ENCODE measurements around the gene CSMD2. TPM values are rescaled to one million over a fixed set of nuclear protein-coding genes. Genes with fewer than 3 reads are reported as not detected.
A peak's percentile ranks its signal among the peaks of the same experiment; 100 is the strongest.

Gene CSMD2
- total RNA-seq, 6 donors from 2014 or later: 0.39 to 1.0 (median 0.52) TPM

GRCh38 chr1:33634143-33634542, 530.9 kb downstream of the CSMD2 start:
- peaks cover 0 to 7% (median 1%) of the 10 kb centered on the region in 4 donors for H3K4me1 ChIP-seq
- H3K9me3 ChIP-seq: no peaks in the 10 kb centered on the region
- H3K27me3 ChIP-seq: no peaks in the 10 kb centered on the region
- no peak overlapping the region for H3K4me3 ChIP-seq
- no peak for ATAC-seq (ENCODE audit: low FRiP score in 2 of 2)
- no peaks in the 10 kb centered on the region for H3K36me3 ChIP-seq
- 93% methylated on average over 5 of the region's 5 CpGs for WGBS, 2 donors
- no peak for DNase-seq
- H3K27ac ChIP-seq: no peak overlapping the region
- no peak for TF ChIP-seq POLR2AphosphoS5 (IDR thresholded peaks at IDR 0.05)
- no peak for TF ChIP-seq CTCF (IDR thresholded peaks at IDR 0.05)
- no peak for TF ChIP-seq EP300 (IDR thresholded peaks at IDR 0.05)
- no peak for TF ChIP-seq POLR2A (IDR thresholded peaks at IDR 0.05)

- no peak for TF ChIP-seq EP300 (IDR thresholded peaks at IDR 0.05)
- peak; percentile 43 to 83 (median 80) for TF ChIP-seq CTCF (IDR thresholded peaks at IDR 0.05)
- H3K4me1 ChIP-seq: peaks cover 0 to 7% (median 1%) of the 10 kb centered on the region in 4 donors
- ATAC-seq (ENCODE audit: low FRiP score in 2 of 2) (peak; percentile 92), DNase-seq (peak; percentile 79 to 90)
- H3K4me3 ChIP-seq: no peak overlapping the region
- no peaks in the 10 kb centered on the region for H3K36me3 ChIP-seq
- 28 to 37% methylated on average over 12 to 29 of the region's 29 CpGs for WGBS, 2 donors
- no peak overlapping the region for H3K27ac ChIP-seq
- no peaks in the 10 kb centered on the region for H3K27me3 ChIP-seq
- no peaks in the 10 kb centered on the region for H3K9me3 ChIP-seq
These were observed 531.8 kb downstream of the CSMD2 start for GRCh38 chr1:33633019-33633801.

- Histone ChIP-seq H3K27me3 (no peaks in the 10 kb centered on the region), H3K36me3 (no peaks in the 10 kb centered on the region), H3K4me3 (no peak overlapping the region), H3K4me1 (peaks cover 0 to 7% (median 1%) of the 10 kb centered on the region in 4 donors), H3K27ac (no peak overlapping the region), H3K9me3 (no peaks in the 10 kb centered on the region)
- DNase-seq (no peak), ATAC-seq (ENCODE audit: low FRiP score in 2 of 2) (no peak)
- TF ChIP-seq CTCF (IDR thresholded peaks at IDR 0.05) (no peak), POLR2A (IDR thresholded peaks at IDR 0.05) (no peak), POLR2AphosphoS5 (IDR thresholded peaks at IDR 0.05) (no peak), EP300 (IDR thresholded peaks at IDR 0.05) (no peak)
- WGBS, 2 donors: 63 to 84% methylated on average over 1 of the region's 1 CpG
These were observed 534.3 kb downstream of the CSMD2 start for GRCh38 chr1:33630686-33631085.

GRCh38 chr1:33626801-33627200, 538.2 kb downstream of the CSMD2 start:
- ATAC-seq (ENCODE audit: low FRiP score in 2 of 2) (no peak), DNase-seq (no peak)
- Histone ChIP-seq H3K4me3 (no peak overlapping the region), H3K4me1 (no peaks in the 10 kb centered on the region), H3K27me3 (no peaks in the 10 kb centered on the region), H3K36me3 (no peaks in the 10 kb centered on the region), H3K27ac (no peak overlapping the region), H3K9me3 (no peaks in the 10 kb centered on the region)
- WGBS, 2 donors: 66 to 80% methylated on average over 4 of the region's 4 CpGs
- TF ChIP-seq CTCF (IDR thresholded peaks at IDR 0.05) (no peak), POLR2AphosphoS5 (IDR thresholded peaks at IDR 0.05) (no peak), POLR2A (IDR thresholded peaks at IDR 0.05) (no peak), EP300 (IDR thresholded peaks at IDR 0.05) (no peak)

Measured in upper lobe of left lung (tissue), 6 donors.